ENCODE measurements around the gene IBA57.
"Not testable (repeated sequence)": the region's sequence is repeated elsewhere in the genome, so short reads cannot be mapped to it uniquely, and the experiment has no call there.

The IBA57 gene

DNA sequence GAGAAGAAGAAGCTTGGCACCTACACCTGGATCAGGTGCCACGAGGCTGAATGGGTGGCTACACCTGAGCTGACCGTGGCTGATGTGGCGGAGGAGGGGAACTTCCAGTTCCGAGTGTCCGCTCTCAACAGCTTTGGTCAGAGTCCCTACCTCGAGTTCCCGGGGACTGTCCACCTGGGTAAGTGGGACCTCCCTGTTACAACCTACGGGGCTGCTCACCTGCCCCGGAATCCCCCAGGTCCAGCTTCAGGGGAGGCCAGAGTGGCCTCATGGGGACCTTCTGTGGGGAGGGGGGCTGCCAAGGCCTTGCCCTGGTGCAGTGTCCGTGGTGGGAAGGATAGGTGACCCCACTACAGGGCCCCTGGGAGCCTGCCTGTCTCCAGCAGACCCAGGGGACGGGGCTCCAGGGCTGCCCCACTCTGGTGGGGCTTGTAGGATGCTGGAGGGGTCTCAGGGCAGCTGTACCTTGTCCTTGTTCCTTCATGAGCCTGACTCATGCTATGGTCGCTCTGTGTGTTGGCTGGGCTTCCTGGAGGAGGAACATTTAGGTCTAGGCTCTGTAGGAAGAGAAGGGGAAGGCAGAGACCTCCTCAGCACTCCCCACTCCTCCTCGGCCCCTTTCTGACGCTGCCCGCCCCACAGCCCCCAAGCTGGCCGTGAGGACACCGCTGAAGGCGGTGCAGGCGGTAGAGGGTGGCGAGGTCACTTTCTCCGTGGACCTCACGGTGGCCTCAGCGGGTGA is 49.5 kb downstream of the IBA57 start:
- no peak for DNase-seq

DNA sequence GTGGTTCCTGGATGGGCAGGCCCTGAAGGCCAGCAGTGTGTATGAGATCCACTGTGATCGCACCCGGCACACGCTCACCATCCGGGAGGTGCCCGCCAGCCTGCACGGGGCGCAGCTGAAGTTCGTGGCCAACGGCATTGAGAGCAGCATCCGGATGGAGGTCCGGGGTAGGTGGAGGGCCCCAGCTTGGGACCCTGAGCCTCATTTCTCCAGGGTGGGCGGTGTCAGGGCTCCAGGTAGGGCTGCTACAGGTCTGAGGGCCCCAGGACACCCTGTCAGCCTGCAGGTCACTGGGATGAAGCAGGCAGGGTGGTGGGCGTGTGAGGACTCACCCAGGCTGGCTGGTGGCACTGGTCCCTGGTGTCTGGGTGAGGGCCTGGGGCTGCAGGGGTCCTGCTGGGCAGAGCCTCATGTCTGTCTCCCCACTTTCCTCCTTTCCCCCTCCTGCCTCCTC is 50.1 kb downstream of the IBA57 start:
- DNase-seq, result no peak

DNA sequence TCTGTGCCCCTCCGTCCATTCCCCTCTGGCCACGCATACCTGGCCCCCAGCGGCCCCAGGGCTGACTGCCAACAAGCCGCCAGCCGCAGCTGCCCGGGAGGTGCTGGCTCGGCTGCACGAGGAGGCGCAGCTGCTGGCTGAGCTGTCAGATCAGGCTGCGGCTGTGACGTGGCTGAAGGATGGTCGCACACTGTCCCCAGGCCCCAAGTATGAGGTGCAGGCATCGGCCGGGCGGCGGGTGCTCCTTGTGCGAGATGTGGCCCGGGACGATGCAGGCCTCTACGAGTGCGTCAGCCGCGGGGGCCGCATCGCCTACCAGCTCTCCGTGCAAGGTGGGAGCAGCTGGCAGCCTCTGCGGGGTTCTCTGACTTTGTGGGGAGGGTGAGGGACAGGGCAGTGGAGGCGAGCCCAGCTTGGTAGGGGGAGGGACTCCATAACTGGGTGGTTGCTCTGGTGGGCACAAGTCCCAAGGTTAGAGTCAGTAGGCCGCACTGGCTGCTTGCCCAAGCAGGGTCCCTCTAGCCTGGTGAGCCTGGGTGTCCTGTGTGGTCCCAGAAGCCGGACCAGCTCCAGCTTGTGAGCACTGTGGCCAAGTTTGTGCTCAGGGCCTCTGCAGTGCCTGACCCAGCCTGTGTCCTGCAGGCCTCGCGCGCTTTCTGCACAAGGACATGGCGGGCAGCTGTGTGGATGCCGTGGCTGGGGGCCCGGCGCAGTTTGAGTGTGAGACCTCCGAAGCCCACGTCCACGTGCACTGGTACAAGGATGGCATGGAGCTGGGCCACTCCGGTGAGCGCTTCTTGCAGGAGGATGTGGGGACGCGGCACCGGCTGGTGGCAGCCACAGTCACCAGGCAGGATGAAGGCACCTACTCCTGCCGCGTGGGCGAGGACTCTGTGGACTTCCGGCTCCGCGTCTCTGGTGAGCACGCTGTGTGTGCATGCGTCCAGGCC is 51.0 kb downstream of the IBA57 start:
- DNase-seq, result no peak

DNA sequence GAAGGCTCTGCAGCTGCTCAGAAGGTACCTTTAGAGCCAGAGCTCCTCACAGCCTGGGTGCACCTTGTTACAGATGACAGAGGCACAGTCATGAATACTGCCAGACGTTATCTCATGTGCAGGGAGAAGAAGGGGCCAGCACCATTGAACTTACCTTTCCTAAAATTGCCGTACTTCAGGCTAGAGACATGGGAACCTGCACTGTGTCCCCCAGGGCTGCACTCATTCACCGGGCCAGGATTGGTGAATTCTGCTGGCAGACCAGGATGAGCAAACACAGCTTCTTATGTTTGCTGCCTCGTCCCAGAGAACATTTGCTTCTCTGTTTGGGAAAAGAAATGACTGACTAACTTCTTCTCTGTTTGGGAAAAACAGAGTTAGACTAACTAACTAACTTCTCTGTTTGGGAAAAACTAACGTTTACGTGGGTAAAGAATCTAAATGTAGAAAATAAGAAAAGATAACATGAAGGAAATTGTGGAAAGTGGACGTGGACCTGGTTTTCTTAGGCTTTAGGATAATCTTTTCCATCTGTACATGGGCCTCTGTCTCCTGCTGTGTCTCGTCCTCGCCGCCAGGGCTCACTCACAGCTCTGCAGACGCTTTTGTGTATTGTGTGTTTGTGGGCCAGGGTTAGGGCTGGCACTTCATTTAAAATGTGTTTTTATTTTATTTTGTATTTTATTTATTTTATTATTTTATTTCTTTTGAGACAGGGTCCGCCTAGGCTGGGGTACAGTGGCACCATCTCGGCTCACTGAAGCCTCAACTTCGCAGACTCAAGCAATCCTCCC is 52.1 kb downstream of the IBA57 start:
- DNase-seq, result no peak

DNA sequence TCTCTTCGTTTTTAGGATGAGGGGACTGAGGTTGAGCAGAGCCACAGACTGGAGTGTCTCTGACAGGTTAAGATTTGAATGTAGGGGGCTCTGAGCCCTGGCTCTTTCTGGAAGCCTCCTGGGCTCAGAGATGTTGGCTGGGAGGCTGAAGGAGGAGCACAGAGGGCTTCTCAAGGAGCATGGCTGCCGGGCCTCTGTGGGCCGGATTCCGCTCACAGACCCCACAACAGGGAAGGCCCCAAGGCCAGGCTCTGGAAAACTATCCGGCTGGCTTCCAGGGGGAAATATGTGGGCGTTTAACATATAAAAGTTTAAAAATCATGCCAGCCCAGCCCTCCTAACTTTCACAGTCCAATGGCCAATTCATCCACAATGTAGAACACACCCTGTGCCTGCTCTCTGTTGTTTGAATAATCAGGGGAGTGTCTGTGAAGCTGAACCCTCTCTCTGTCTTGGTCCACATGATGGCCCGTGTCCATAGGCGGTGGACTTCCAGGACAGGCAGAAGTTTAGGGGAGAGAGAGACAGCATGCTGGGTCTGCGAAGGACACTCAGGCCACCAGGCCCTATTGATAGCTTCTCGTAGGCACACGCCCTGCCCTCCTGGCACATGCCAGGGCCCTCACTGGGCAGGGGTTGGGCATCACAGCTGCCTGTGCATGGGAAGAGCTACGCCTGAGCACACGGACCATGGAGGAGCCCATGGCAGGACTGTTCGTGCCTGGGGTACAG is 53.1 kb downstream of the IBA57 start:
- no peak for DNase-seq

DNA sequence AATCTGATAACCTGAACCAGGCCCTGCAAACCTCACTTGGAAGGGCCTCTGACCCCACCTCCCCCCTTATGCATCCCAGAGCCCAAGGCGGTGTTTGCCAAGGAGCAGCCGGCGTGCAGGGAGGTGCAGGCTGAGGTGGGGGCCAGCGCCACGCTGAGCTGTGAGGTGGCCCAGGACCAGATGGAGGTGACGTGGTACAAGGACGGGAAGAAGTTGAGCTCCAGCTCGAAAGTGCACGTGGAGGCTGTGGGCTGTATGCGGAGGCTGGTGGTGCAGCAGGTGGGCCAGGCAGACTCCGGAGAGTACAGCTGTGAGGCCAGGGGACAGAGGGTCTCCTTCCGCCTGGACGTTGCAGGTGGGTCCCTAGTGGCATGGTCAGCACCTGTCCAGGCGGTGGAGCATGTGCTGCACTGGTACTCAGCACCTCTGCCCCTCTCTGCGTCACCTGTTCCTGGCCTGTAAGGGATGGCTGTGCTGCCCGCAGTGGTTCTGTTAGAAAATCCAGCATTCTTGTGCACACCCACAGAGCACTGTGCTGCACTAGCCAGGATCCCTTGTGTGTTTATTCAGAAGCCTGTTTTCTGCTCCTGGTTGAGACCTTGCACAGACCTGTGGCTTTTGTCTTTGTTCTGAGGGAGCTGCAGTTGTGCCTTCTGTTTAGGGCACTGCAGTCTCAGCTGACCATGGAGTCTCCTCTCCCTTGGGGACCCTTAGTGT is 53.8 kb downstream of the IBA57 start:
- DNase-seq, result no peak

DNA sequence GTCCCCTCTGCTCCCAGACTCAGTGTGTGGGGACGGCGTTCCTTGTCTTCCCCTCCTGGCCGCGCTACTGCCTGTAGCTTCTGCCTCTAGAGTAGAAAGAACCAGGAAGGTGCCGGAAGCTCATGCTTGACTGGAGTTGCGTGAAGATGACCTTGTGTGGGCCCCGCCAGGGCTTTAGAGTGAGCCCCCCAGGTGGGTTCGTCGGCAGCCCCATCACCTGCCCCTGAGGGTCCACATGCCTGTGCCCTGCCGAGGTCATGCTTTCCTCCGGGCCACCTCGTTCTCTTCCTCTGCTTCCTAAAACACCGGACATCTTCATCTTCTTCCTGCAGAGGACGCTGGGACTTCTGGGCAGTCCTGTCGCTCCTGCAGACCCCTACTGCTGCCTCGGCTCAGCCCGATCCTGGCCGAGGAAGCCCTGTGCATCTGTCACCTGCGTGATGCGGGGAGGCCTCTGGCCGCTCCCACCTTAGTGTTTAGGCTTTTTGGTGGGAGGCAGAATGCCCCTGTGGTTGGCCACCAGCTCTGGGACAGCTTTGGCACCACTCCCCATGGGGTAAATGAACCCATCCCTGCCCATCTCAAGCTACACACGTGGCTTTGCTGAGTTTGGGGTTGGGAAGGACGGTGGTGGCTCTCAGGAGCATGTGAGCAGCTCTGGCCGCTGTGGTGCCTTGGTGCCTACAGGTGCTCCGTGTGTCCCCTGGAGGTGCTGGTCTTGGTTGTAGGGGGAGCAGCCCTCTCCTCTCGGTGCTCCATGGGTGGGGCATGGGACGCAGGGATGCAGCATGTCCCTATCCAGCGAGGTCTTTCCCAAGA is 54.6 kb downstream of the IBA57 start:
- DNase-seq, result no peak

DNA sequence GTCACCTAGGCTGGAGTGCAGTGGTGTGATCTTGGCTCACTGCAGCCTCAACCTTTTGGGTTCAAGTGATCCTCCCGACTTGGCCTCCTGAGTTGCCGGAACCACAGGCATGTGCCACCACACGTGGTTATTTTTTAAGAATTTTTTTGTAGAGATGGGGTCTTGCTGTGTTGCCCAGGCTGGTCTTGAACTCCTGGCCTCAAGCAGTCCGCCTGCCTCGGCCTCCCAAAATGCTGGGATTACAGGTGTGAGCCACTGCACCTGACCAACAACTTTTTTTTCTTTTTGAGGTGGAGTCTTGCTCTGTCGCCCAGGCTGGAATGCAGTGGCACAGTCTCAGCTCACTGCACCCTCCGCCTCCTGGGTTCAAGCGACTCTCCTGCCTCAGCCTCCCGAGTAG is 55.5 kb downstream of the IBA57 start:
- not testable (repeated sequence) for DNase-seq

DNA sequence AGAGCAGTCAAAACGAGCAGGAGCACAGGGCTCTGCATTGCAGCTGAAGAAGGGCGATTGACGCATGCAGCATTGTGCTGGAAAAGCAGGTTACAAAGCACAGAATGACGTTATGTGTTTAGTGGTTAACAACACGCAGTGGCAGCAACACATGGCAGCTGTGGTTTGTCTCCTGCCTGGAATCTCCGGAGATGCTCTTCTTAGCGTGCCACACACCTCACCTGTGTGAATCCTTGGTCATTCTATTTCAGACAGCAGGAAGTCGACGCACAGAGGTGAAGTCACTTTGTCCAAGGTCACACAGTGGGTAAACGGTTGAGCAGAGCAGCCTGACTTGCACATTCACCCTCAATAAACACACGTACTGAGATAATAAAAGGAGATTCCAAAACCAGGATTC is 56.9 kb downstream of the IBA57 start:
- DNase-seq, result no peak

DNA sequence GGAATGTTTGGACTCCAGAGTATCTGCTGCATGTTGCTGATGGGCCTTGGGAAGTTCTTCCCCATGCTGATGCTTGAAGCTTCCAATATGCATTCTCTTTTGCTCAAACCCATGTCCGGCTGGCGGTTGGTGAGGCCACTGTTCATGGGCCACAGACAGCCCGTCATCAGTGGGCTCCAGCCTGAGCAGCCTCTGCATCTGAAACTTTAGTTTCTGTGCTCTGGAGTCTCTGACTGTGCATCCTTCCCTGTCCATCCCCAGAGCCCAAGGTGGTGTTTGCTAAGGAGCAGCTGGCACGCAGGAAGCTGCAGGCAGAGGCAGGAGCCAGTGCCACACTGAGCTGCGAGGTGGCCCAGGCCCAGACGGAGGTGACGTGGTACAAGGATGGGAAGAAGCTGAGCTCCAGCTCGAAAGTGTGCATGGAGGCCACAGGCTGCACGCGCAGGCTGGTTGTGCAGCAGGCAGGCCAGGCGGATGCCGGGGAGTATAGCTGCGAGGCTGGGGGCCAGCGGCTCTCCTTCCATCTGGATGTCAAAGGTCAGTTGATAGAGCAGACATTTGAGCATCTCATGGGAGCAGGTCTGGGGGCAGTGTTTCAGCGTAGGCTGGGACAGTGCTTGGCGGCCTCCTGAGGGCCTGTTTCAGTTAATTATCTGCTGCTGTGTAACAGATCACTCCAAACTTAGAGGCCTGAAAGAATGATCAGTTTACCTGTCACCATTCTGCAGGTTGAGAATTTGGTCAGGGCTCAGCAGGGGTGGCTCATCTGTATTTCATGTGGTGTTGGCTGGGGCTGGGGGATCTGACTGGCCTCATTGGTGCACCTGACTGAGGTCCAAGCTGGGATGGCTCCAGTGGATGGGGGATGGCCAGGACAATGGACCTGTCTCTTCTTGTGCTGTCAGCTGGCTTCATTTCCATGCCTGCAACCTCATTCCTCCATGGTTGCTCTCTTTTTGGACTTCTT is 58.9 kb downstream of the IBA57 start:
- no peak for DNase-seq

DNA sequence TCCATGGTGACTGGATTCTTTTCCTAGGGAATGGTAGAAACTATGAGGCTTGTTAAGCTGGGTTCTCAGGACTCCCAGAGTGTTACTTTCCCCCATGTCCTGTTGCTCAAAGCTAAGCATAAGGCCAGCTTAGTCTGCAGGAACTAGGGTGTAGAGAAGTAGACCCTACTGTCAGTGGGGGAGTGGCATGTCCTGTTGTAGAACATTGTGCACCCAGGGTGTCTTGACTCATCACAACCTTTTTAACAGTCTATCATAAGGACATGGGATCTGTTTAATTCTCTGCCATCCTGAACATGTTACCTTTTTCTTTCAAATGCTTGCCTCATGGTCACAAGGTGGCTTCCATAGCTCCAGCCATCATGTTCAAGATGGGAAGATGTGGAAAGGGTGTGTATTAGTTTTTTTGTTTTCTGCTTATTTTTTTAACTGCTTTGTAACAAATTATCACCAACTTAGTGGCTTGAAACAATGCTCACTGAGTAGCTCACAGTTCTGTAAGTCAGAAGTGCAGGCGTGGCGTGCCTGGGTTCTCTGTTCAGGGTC is 59.6 kb downstream of the IBA57 start:
- DNase-seq, result no peak

DNA sequence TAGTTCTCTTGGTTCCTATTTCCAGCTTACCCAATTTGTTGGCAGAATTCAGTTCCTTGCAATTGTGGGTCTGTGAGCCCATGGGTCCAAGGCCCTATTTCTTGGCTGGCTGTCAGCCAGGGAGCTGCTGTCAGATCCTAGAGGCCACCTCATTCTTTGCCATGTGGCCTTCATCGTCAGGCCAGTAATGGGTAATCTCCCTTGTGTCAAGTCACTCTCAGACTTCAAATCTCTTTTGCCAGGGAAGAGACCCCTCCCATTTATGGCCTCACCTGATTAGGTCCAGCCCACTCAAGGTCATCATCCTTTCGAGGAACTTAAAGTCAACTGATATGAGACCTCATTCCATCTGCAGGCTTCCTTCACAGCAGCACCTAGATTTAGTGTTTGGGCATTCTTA is 60.1 kb downstream of the IBA57 start:
- no peak for DNase-seq

DNA sequence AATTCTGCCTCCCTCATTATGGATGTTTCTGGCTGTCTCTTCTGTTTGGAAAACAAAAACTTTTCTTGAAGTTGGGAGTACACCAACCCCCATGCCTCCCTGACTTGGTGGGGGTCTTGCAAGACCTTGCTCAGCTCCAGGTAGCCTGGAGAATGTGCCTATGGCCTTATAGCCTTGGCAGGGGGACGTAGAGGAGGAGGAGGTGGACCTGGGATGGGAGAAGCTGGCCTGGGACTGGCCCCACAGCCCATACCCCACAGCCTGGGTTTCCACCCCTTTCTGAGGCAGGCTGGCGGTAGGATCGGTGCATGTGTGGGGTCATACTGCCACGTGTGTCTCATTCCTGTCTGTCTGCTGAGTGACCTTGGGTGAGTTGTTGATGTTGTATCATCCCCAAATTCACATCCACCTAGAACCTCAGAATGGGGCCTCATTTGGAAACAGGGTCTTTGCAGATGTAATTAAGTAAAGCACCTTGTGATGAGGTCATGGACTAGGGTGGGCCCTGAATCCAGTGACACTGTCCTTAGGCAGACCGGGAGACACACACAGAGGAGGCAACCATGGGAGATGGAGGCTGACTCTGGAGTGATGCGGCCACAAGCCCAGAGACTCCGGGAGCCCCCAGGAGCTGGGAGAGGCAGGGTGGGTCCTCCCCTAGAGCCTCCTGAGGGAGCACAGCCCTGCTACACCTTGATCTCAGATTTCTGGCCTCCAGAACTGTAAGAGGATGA is 60.7 kb downstream of the IBA57 start:
- no peak for DNase-seq

DNA sequence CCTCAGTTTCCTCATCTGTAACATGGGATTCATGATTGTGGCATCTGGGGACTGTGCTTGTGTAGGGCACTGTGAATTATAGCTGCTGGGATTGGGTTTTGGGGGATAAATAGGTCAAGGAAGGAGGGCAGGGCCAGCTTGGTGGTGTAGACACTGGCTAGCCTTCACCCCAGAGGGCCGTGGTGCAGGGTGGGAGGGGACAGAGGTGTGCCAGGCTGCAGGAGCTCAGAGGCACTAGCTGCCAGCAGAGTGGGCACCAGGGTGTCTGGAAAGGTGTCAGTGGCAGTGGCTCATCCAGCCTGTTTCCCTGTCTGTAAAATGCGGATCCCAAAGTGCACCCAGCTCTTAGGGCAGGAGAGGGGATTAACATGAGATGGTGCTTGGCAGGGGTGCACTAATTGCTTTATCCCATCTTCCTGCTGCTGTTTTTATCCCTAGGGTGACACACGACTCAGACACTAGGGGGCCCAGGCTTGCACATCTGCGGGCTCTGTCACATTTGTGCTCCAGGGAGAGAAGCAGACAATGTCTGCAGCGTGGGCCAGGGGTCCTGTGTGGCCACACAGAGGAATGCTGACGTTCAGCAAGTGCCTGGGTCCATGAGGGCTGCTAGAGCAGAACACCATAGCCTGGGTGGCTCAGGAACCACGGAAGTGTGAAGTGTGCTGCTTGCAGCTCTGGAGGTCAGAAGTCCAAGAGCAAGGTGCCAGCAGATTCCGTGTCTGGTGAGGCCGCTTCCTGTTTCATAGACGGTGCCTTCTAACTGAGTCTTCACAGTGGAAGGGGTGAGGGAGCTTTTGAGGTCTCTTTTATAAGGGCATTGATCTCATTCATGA is 61.6 kb downstream of the IBA57 start:
- no peak for DNase-seq

DNA sequence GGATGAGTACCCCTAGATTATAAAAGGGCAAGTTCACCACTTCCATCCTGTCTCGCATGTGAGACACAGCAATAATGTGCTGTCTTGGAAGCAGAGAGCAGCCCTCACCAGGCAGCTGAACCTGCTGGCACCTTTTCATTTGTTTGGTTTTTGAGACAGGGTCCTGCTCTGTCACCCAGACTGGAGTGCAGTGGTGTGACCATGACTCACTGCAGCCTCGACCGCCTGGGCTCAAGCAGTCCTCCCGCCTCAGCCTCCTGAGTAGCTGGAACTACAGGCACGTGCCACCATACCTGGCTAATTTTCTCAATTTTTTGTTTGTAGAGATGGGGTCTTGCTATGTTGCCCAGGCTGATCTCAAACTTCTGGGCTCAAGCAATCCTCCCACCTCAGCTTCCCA is 62.5 kb downstream of the IBA57 start:
- DNase-seq, result not testable (repeated sequence)

DNA sequence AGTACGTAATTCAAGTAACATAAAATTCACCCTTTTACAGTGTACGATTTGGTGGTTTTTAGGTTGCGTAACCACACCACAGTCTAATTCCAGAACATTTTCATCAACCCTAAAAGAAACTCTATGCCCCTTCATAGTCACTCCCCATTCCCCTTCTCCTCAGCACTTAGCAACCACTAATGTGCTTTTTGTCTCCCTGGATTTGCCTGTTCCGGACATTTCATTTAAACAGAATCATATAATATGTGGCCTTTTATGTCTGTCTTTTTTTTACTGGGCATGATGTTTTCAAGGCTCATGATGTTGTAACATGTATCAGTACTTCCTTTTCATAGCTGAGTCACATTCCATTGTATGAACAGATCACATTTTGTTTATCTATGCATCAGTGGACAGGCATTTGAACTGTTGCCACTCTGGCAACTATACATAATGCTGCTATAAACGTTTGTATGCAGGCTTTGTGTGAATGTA is 63.0 kb downstream of the IBA57 start:
- DNase-seq, result no peak

DNA sequence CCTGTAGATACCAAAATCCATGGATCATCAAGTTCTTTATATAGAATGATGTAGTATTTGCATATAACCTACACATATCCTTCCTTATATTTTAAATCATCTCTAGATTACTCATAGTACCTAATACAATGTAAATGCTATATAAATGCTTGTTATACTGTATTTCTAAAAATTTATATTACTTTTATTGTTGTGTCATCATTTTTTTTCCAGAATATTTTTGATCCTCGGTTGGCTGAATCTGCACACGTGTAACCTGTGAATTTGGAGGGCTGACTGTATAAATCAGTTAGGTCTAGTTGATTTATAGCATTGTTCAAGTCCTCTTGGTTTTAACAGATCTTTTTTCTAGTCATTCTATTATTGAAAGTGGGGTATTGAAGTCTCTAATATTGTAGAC is 65.6 kb downstream of the IBA57 start:
- DNase-seq, result no peak

Measured in NCI-H2029 treated with DMSO at 0.1 percent for 48 hours (cell line).